T-helper 17 cell (primary cell): ENCODE measurements around the gene CHMP4A. TPM values are rescaled to one million over a fixed set of nuclear protein-coding genes. Genes with fewer than 3 reads are reported as not detected.
A peak's percentile ranks its signal among the peaks of the same experiment; 100 is the strongest.

Experiments used
- ATAC-seq: fragments of 150-1000 bp; cut with Tn5 transposase; 2 replicates; pipeline ENCODE4 v1.10.0; 2021; ENCODE audit warnings: mild to moderate bottlenecking, moderate library complexity
- DNase-seq, 3 donors: peaks; one replicate each; pipeline versions ENCODE4 v3.0.0 to v3.0.0-alpha.2; 2020 to 2021
- H3K9me3 ChIP-seq: one replicate; pipeline ENCODE4 v1.7.0; 2013; ENCODE audit warnings: low read length, mild to moderate bottlenecking; ENCODE audit not compliant: control insufficient read depth, poor library complexity, severe bottlenecking
- H3K27ac Mint-ChIP-seq: one replicate; pipeline ENCODE4 v1.8.0; 2022; ENCODE audit warnings: mild to moderate bottlenecking, moderate library complexity, mixed read lengths
- H3K27me3 Mint-ChIP-seq: one replicate; pipeline ENCODE4 v1.8.0; 2022; ENCODE audit warnings: mixed read lengths
- H3K36me3 Mint-ChIP-seq: one replicate; pipeline ENCODE4 v1.8.0; 2022; ENCODE audit warnings: low read depth, mixed read lengths
- H3K4me1 Mint-ChIP-seq: one replicate; pipeline ENCODE4 v1.8.0; 2022; ENCODE audit warnings: mild to moderate bottlenecking, mixed read lengths
- H3K4me3 Mint-ChIP-seq: one replicate; pipeline ENCODE4 v1.8.0; 2022; ENCODE audit warnings: mild to moderate bottlenecking, moderate library complexity, mixed read lengths
- total RNA-seq, 4 donors: library from RNA in 2 of 4; stranded (reverse) in 2 of 4; gene quantifications; one replicate each; pipeline ENCODE4 v1.2.3 and lab custom pipeline; 2022 to 2026

CHMP4A gene
- total RNA-seq, 2 donors from 2014 or later, result 69.9 to 77.2 TPM

DNA sequence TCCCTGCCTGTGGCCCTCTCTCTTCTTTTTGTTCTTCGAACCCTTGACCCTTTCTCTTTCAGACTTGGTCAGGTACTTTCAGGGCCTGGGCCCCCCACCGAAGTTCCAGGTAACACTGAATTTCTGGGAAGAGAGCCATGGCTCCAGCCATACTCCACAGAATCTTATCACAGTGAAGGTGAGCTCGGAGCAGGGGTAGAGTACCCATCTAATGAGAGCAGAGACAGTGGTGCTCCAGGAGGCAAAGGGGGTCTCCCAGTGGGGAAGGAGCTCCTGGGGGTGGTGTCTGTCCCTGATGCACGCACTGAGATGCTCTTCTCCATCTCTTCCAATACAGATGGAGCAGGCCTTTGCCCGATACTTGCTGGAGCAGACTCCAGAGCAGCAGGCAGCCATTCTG lies 47.5 kb downstream of the CHMP4A start:
- H3K4me3 Mint-ChIP-seq, result no peak overlapping the region
- peaks cover 40% of the 10 kb centered on the region for H3K4me1 Mint-ChIP-seq
- ATAC-seq (no peak), DNase-seq (no peak)
- no peak overlapping the region for H3K27ac Mint-ChIP-seq
- no peaks in the 10 kb centered on the region for H3K27me3 Mint-ChIP-seq
- H3K36me3 Mint-ChIP-seq, result peaks cover 18% of the 10 kb centered on the region
- H3K9me3 ChIP-seq, result no peaks in the 10 kb centered on the region

DNA sequence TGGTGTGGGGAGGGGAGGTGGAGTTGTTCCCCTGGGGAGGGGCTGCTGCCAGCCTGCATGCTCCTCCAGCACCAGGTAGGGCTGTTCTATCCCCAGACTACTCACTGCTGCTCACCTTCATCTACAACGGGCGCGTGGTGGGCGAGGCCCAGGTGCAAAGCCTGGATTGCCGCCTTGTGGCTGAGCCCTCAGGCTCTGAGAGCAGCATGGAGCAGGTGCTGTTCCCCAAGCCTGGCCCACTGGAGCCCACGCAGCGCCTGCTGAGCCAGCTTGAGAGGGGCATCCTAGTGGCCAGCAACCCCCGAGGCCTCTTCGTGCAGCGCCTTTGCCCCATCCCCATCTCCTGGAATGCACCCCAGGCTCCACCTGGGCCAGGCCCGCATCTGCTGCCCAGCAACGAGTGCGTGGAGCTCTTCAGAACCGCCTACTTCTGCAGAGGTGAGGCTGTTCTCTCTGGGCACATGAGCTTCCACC lies 48.7 kb downstream of the CHMP4A start:
- Mint-ChIP-seq H3K4me1 (peaks cover 43% of the 10 kb centered on the region), H3K27me3 (no peaks in the 10 kb centered on the region), H3K27ac (peak overlapping the region; percentile 98), H3K4me3 (peak overlapping the region; percentile 72), H3K36me3 (peaks cover 18% of the 10 kb centered on the region)
- DNase-seq (no peak), ATAC-seq (no peak)
- no peaks in the 10 kb centered on the region for H3K9me3 ChIP-seq

DNA sequence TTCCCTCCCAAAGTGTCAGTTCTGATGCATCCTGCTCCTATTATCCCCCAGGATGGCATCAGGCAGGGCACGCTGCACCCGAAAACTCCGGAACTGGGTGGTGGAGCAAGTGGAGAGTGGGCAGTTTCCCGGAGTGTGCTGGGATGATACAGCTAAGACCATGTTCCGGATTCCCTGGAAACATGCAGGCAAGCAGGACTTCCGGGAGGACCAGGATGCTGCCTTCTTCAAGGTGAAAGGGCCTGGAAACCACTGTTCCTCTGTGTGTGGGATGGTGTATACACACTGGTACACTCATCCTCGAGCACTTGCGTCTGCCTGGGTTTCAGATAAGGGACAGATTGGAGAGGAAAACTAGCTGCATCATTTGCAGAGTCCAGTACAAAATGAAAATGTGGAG lies 51.2 kb downstream of the CHMP4A start:
- ATAC-seq (no peak), DNase-seq (no peak)
- Mint-ChIP-seq H3K27me3 (no peaks in the 10 kb centered on the region), H3K4me3 (peak overlapping the region; percentile 99), H3K36me3 (peaks cover 8% of the 10 kb centered on the region), H3K4me1 (peaks cover 34% of the 10 kb centered on the region), H3K27ac (peak overlapping the region; percentile 98)
- no peaks in the 10 kb centered on the region for H3K9me3 ChIP-seq

DNA sequence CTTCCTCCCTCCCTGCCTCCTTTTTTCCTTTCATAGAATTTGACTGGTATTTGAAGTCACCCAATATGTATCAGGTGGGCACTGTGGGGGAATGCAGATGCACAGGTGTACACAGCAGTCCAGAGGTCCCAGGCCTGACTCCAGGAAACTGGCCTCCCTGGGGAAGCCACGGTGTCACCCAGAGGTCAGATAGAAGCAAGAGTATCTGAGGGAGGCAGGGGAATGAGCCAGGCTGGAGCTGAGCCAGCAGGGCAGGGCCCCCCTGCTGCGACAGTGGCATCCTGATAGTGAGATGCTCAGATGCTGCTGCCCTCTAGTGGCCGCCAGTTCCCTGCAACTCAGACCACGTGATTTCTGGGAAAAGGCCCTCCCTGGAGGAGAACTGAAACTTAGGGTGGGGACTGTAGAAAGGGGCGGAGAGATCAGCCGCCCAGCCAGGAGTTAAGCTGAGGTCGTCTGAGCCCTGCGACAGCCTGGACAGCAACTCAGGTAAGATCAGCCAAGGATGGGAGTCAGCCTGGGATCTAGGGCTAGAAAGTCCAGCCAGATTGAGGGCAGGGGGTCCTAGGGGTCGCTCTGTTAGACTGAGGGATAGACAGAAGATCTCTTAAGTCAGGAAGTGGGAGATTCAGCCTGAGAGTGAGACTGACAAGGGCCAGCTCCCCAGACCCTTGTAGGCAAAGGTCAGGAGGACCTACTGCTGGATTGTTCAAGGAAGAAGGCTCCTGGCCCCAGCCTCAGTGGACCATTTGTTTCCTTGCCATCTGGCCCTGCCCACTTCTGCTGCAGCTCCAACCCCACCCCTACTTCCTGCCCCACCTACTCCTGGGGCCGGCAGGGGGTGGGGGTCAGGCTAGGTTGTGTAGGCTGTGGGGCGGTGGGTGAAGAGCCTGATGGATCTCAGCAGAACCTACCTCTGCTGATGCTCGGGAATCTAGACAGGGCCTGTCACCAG lies 52.2 kb downstream of the CHMP4A start, which contains the start of gene IRF9:
TSS of gene IRF9 (plus strand) at position 416 of the 955 bp plus-strand sequence. CDS start 880 bp downstream, outside the sequence.
- DNase-seq (peak; percentile 88 to 98 (median 93)), ATAC-seq (peak; percentile 92)
- Mint-ChIP-seq H3K27ac (peak within 1 kb of the TSS; percentile 98), H3K4me1 (peaks cover 34% of the 10 kb centered on the region), H3K4me3 (peak within 1 kb of the TSS; percentile 99), H3K36me3 (peaks cover 11% of the 10 kb centered on the region), H3K27me3 (no peaks in the 10 kb centered on the region)
- H3K9me3 ChIP-seq, result no peaks in the 10 kb centered on the region

DNA sequence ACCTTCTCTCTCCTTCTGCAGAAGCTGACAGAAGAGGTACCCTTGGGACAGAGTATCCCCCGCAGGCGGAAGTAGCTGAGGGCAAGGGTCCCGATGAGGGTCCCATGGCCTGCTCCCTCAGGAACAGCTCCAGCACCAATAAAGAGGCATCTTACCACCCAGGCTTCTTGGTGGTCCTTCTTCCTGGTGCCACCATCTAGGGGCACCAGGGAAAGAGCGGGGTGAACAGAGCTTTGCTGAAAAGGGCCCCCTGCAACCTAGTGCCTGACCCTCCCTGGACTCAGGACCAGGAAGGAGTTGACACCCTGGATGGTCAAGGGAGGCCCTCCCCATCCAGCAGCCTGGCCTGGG lies 52.8 kb downstream of the CHMP4A start:
- Mint-ChIP-seq H3K27ac (peak overlapping the region; percentile 98), H3K27me3 (no peaks in the 10 kb centered on the region), H3K4me3 (no peak overlapping the region), H3K4me1 (peaks cover 34% of the 10 kb centered on the region), H3K36me3 (peaks cover 12% of the 10 kb centered on the region)
- H3K9me3 ChIP-seq, result no peaks in the 10 kb centered on the region
- DNase-seq (no peak), ATAC-seq (no peak)

DNA sequence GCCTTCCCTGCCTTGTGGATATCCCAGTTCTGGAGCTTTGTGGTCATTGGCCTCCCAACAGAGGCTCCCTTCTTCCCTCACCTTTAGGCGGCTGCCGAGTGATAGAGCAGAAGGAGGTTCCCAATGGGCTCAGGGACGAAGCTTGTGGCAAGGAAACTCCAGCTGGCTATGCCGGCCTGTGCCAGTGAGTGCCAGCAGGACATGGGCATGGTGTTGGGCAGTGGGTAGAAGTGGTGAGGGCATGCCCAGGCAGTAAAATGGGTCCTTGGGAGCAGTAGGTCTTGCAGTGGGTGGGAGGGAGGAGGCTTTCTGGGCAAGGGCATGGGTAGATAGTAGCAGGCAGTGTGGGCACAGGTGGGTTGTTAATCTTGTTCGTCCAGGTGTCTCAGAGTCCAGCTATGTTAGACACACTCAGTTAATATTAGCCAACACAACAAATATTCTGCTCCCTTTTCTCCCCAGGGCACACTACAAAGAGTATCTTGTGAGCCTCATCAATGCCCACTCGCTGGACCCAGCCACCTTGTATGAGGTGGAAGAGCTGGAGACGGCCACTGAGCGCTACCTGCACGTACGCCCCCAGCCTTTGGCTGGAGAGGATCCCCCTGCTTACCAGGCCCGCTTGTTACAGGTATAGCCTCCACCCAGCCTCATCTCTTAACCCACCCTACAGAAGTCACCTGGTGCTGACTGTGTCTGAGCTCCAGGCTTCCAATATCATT lies 53.4 kb downstream of the CHMP4A start:
- H3K4me3 Mint-ChIP-seq, result peak overlapping the region; percentile 36

More for the DNA sequence above, 53.4 kb downstream of the CHMP4A start:
- no peak for DNase-seq
- Mint-ChIP-seq H3K27ac (peak overlapping the region; percentile 98), H3K27me3 (no peaks in the 10 kb centered on the region), H3K4me1 (peaks cover 34% of the 10 kb centered on the region), H3K36me3 (peaks cover 12% of the 10 kb centered on the region)
- H3K9me3 ChIP-seq, result no peaks in the 10 kb centered on the region
- no peak for ATAC-seq

Other genes starting within 250 kb of the CHMP4A start
- 1 to 10 TPM; 9.9 to 10.0 TPM for gene DHRS4L2, start 224.6 kb downstream of the CHMP4A start, total RNA-seq
- gene CARMIL3, start 161.5 kb downstream of the CHMP4A start, total RNA-seq, result under 1 TPM in 1 of 2 donors, not detected in 1; 0.31 TPM
- not detected for gene CPNE6, start 141.9 kb downstream of the CHMP4A start, total RNA-seq
- 10 to 100 TPM; 14.2 to 15.5 TPM for gene PCK2, start 119.2 kb downstream of the CHMP4A start, total RNA-seq
- 10 to 100 TPM; 75.5 to 86.1 TPM for gene DCAF11, start 98.7 kb downstream of the CHMP4A start, total RNA-seq
- gene NRL, start 98.5 kb downstream of the CHMP4A start, total RNA-seq, result 1 to 10 TPM; 2.2 to 3.2 TPM
- gene FITM1, start 82.8 kb downstream of the CHMP4A start, total RNA-seq, result 1 to 10 TPM; 1.4 to 1.9 TPM
- gene PSME1, start 77.3 kb downstream of the CHMP4A start, total RNA-seq, result 100 to 1,000 TPM; 235 to 257 TPM
- gene EMC9, start 71.9 kb downstream of the CHMP4A start, total RNA-seq, result 1 to 10 TPM; 8.3 to 9.7 TPM
- gene PSME2, start 66.9 kb downstream of the CHMP4A start, total RNA-seq, result 100 to 1,000 TPM; 134 to 141 TPM
- 10 to 100 TPM; 85.8 to 98.3 TPM for gene RNF31, start 66.0 kb downstream of the CHMP4A start, total RNA-seq
- gene IRF9, start 52.2 kb downstream of the CHMP4A start, total RNA-seq, result 100 to 1,000 TPM; 172 to 230 TPM
- 10 to 100 TPM; 66.3 to 94.8 TPM for gene REC8, start 41.4 kb downstream of the CHMP4A start, total RNA-seq
- gene IPO4, start 24.7 kb downstream of the CHMP4A start, total RNA-seq, result 10 to 100 TPM; 46.6 to 47.3 TPM
- 10 to 100 TPM; 22.3 to 22.6 TPM for gene TM9SF1, start 18.0 kb downstream of the CHMP4A start, total RNA-seq
- gene TSSK4, start 7.8 kb downstream of the CHMP4A start, total RNA-seq, result under 1 TPM; 0.27 to 0.55 TPM
- gene MDP1, start 2.6 kb upstream of the CHMP4A start, total RNA-seq, result 1 to 10 TPM; 4.0 to 5.9 TPM
- 10 to 100 TPM; 90.0 to 99.5 TPM for gene NEDD8, start 18.9 kb upstream of the CHMP4A start, total RNA-seq
- gene GMPR2, start 19.4 kb upstream of the CHMP4A start, total RNA-seq, result 10 to 100 TPM; 37.0 to 44.0 TPM
- 100 to 1,000 TPM; 106 to 107 TPM for gene TINF2, start 29.1 kb upstream of the CHMP4A start, total RNA-seq
- 1 to 10 TPM; 3.4 to 4.3 TPM for gene TGM1, start 49.7 kb upstream of the CHMP4A start, total RNA-seq
- gene RABGGTA, start 58.1 kb upstream of the CHMP4A start, total RNA-seq, result 10 to 100 TPM; 54.4 to 72.1 TPM
- gene DHRS1, start 86.3 kb upstream of the CHMP4A start, total RNA-seq, result 10 to 100 TPM; 24.0 to 27.0 TPM
- 10 to 100 TPM; 25.7 to 27.7 TPM for gene NOP9, start 86.4 kb upstream of the CHMP4A start, total RNA-seq
- 10 to 100 TPM; 14.5 to 16.8 TPM for gene CIDEB, start 94.5 kb upstream of the CHMP4A start, total RNA-seq
- gene LTB4R2, start 96.7 kb upstream of the CHMP4A start, total RNA-seq, result 10 to 100 TPM; 17.3 to 23.3 TPM
- gene LTB4R, start 98.0 kb upstream of the CHMP4A start, total RNA-seq, result 10 to 100 TPM; 21.5 to 23.1 TPM
- gene ADCY4, start 121.6 kb upstream of the CHMP4A start, total RNA-seq, result 1 to 10 TPM; 5.4 to 7.9 TPM
- 10 to 100 TPM; 22.7 to 26.1 TPM for gene RIPK3, start 126.5 kb upstream of the CHMP4A start, total RNA-seq
- gene NFATC4, start 154.7 kb upstream of the CHMP4A start, total RNA-seq, result not detected
- gene NYNRIN, start 185.5 kb upstream of the CHMP4A start, total RNA-seq, result under 1 TPM in 1 of 2 donors, not detected in 1; 0.22 TPM
- 1 to 10 TPM; 4.2 to 6.0 TPM for gene CBLN3, start 216.2 kb upstream of the CHMP4A start, total RNA-seq
- 100 to 1,000 TPM; 118 to 128 TPM for gene KHNYN, start 216.5 kb upstream of the CHMP4A start, total RNA-seq
- gene SDR39U1, start 229.3 kb upstream of the CHMP4A start, total RNA-seq, result 10 to 100 TPM; 64.3 to 82.6 TPM